ENCODE results near the gene TRIM32.

DNA sequence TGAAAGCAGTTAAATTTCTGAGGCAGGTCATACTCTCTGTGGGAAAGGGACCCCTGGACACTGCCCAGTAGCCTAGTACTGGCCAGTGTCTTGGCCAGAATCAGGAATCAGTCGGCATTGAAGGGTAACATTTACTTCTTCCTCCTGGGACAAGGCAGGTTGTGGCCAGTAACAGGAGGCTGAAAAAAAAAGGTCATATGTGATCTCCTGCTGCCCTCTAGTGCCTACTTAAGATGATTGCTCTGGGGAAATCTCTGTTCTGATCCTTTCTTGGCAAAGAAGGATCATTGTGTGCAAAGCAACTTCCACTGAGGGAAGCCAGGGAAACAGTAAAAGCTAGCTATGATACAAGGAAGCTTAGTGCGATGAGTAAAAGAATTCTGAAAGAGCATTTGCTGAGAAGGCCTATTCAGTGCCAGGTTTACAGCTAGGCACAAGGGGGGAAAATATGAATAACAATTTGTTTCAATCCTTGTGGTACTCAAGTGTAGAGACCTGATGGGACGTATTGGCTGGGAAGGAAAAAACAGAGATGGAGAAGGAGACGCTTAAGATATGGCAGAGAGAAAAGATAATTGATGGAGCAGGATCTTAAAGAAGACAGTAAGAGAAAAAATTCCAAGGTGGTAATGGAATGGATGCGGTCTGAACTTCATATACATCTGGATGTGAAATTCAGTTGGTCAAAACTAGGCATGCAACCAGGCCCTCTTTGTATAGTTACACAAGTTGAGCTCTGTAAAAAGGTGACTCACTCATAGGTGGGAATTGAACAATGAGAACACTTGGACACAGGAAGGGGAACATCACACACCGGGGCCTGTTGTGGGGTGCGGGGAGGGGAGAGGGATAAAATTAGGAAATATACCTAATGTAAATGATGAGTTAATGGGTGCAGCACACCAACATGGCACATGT is 25.8 kb upstream of the TRIM32 start:
- TF ChIP-seq, protein P1, sequence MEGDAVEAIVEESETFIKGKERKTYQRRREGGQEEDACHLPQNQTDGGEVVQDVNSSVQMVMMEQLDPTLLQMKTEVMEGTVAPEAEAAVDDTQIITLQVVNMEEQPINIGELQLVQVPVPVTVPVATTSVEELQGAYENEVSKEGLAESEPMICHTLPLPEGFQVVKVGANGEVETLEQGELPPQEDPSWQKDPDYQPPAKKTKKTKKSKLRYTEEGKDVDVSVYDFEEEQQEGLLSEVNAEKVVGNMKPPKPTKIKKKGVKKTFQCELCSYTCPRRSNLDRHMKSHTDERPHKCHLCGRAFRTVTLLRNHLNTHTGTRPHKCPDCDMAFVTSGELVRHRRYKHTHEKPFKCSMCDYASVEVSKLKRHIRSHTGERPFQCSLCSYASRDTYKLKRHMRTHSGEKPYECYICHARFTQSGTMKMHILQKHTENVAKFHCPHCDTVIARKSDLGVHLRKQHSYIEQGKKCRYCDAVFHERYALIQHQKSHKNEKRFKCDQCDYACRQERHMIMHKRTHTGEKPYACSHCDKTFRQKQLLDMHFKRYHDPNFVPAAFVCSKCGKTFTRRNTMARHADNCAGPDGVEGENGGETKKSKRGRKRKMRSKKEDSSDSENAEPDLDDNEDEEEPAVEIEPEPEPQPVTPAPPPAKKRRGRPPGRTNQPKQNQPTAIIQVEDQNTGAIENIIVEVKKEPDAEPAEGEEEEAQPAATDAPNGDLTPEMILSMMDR (optimal IDR thresholded peaks at IDR 0.05 in 1 of 3, IDR thresholded peaks at IDR 0.05 in 1 of 3, conservative IDR thresholded peaks at IDR 0.05 in 1 of 3; ENCODE audit: extremely low read depth in 1 of 3, insufficient read depth in 2 of 3, low read length in 3 of 3), result peak; percentile 65 to 77 (median 71)
- TF ChIP-seq EZH2 (IDR thresholded peaks at IDR 0.05; ENCODE audit: low read length), result no peak

Measured in keratinocyte (primary cell).